ENCODE measurements around the gene PXN. TPM values are rescaled to one million over a fixed set of nuclear protein-coding genes. Genes with fewer than 3 reads are reported as not detected.

Gene PXN
- total RNA-seq, 1 donor: 41.6 TPM

DNA sequence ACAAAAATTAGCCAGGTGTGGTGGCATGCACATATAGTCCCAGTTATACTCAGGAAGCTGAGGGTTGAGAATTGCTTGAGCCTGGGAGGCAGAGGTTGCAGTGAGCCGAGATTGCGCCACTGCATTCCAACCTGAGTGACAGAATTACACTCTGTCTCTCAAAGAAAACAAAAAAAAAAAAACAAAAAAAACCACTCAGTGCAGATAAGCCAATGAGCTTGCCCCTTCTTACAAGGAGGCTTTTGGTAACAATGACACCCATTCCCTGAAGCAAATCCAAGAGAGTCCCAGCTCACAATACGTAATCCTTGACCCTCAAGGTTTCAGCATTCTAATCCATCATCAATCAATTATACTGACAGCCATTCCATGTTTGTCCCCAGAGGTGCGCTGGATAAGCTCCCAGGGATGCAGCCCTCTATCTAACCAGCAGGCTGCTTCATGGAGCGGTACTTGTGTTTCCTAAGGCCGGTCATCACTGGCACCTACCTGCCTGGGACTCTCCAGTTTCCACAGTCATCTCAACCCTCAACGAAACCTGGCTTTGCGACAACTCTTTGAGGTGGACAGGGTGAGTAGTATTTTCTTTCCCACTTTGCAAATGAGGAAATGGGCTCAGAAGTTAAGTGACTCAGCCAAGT lies 83.4 kb downstream of the PXN start:
- DNase-seq (ENCODE audit: insufficient read length, low spot score, missing footprints): peak; percentile 89
- peaks cover 76% of the 10 kb centered on the region for H3K79me2 ChIP-seq (ENCODE audit: insufficient read depth, low read length)
- H3K27ac ChIP-seq (ENCODE audit: low read depth, low read length): peak overlapping the region; percentile 80
- H2AFZ ChIP-seq (ENCODE audit: low read length): no peak overlapping the region
- no peaks in the 10 kb centered on the region for H3K27me3 ChIP-seq (ENCODE audit: insufficient read depth, low read length)
- peak; percentile 19 for TF ChIP-seq CTCF (IDR thresholded peaks at IDR 0.05; ENCODE audit: extremely low read depth, low read depth, low read length)
- no peak overlapping the region for H3K4me3 ChIP-seq (ENCODE audit: insufficient read depth, low read length)
- H3K9me3 ChIP-seq (ENCODE audit: low read depth, low read length): no peaks in the 10 kb centered on the region
- no peak overlapping the region for H3K4me2 ChIP-seq (ENCODE audit: insufficient read depth, low read length)
- H3K36me3 ChIP-seq (ENCODE audit: insufficient read depth, low read length): peaks cover 78% of the 10 kb centered on the region
- H4K20me1 ChIP-seq (ENCODE audit: insufficient read depth, low read length): peaks cover 50% of the 10 kb centered on the region
- H3K4me1 ChIP-seq (ENCODE audit: insufficient read depth, low read length): peaks cover 20% of the 10 kb centered on the region

DNA sequence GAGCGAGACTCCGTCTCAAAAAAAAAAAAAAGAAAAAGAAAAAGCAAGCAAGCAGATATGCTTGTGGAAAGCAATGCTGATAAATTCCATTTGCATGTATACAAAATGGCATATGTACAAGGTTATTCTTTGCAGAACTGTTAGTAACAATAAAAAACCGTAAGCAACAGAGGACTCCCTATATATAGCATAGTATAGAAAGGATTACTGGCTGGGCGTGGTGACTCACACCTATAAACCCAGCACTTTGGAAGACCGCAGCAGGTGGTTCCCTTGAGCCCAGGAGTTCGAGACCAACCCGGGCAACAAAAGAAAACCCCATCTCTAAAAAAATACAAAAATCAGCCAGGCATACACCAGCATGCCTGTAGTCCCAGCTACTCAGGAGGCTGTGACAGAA lies 84.6 kb downstream of the PXN start:
- Histone ChIP-seq H3K27me3 (ENCODE audit: insufficient read depth, low read length) (no peaks in the 10 kb centered on the region), H3K36me3 (ENCODE audit: insufficient read depth, low read length) (peaks cover 79% of the 10 kb centered on the region), H3K79me2 (ENCODE audit: insufficient read depth, low read length) (peaks cover 68% of the 10 kb centered on the region), H3K4me1 (ENCODE audit: insufficient read depth, low read length) (peaks cover 20% of the 10 kb centered on the region), H3K4me3 (ENCODE audit: insufficient read depth, low read length) (no peak overlapping the region), H2AFZ (ENCODE audit: low read length) (no peak overlapping the region), H3K27ac (ENCODE audit: low read depth, low read length) (no peak overlapping the region), H3K9me3 (ENCODE audit: low read depth, low read length) (no peaks in the 10 kb centered on the region), H4K20me1 (ENCODE audit: insufficient read depth, low read length) (peaks cover 42% of the 10 kb centered on the region), H3K4me2 (ENCODE audit: insufficient read depth, low read length) (no peak overlapping the region)
- DNase-seq (ENCODE audit: insufficient read length, low spot score, missing footprints): no peak
- TF ChIP-seq CTCF (IDR thresholded peaks at IDR 0.05; ENCODE audit: extremely low read depth, low read depth, low read length): no peak

- Histone ChIP-seq H3K4me1 (ENCODE audit: insufficient read depth, low read length) (no peaks in the 10 kb centered on the region), H3K4me3 (ENCODE audit: insufficient read depth, low read length) (no peak overlapping the region), H3K27me3 (ENCODE audit: insufficient read depth, low read length) (no peaks in the 10 kb centered on the region), H3K9me3 (ENCODE audit: low read depth, low read length) (no peaks in the 10 kb centered on the region), H3K36me3 (ENCODE audit: insufficient read depth, low read length) (peaks cover 81% of the 10 kb centered on the region), H4K20me1 (ENCODE audit: insufficient read depth, low read length) (peaks cover 19% of the 10 kb centered on the region), H2AFZ (ENCODE audit: low read length) (no peak overlapping the region), H3K4me2 (ENCODE audit: insufficient read depth, low read length) (no peak overlapping the region), H3K27ac (ENCODE audit: low read depth, low read length) (no peak overlapping the region), H3K79me2 (ENCODE audit: insufficient read depth, low read length) (peaks cover 22% of the 10 kb centered on the region)
- no peak for DNase-seq (ENCODE audit: insufficient read length, low spot score, missing footprints)
- TF ChIP-seq CTCF (IDR thresholded peaks at IDR 0.05; ENCODE audit: extremely low read depth, low read depth, low read length): no peak
Observed at GRCh38 chr12:120175537-120175936, 90.0 kb downstream of the PXN start.

DNA sequence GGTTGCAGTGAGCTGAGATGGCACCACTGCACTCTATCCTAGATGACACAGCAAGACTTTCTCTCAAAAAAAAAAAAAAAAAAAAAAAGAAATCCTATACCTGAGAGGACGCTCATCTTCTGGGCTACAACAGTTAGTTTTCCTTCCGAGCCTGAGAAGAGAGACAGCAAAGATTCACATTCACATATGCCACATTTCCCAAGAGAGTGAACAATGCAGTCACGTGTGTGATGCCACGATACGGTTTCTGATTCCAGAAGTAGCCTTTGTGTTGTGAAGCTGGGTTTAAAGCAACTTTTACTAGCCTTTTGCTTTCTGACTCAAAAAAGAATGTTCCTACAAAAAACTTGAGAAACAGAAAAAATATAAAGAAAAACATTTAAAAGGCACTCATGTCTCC lies 90.5 kb downstream of the PXN start:
- Histone ChIP-seq H3K9me3 (ENCODE audit: low read depth, low read length) (no peaks in the 10 kb centered on the region), H3K4me3 (ENCODE audit: insufficient read depth, low read length) (no peak overlapping the region), H3K4me2 (ENCODE audit: insufficient read depth, low read length) (no peak overlapping the region), H3K36me3 (ENCODE audit: insufficient read depth, low read length) (peaks cover 86% of the 10 kb centered on the region), H2AFZ (ENCODE audit: low read length) (no peak overlapping the region), H4K20me1 (ENCODE audit: insufficient read depth, low read length) (peaks cover 21% of the 10 kb centered on the region), H3K27me3 (ENCODE audit: insufficient read depth, low read length) (no peaks in the 10 kb centered on the region), H3K79me2 (ENCODE audit: insufficient read depth, low read length) (peaks cover 20% of the 10 kb centered on the region), H3K4me1 (ENCODE audit: insufficient read depth, low read length) (no peaks in the 10 kb centered on the region), H3K27ac (ENCODE audit: low read depth, low read length) (no peak overlapping the region)
- DNase-seq (ENCODE audit: insufficient read length, low spot score, missing footprints): no peak
- no peak for TF ChIP-seq CTCF (IDR thresholded peaks at IDR 0.05; ENCODE audit: extremely low read depth, low read depth, low read length)

Data from osteoblast (primary cell).